HEK293T (cell line): Measurements from ENCODE around the gene ZNF681.

ENCODE experiments used
- BHLHE40 ChIP-seq: fragments of 450-650 bp; IDR thresholded peaks from 2 replicates; pipeline ENCODE4 v1.6.1; 2016; ENCODE audit warnings: mild to moderate bottlenecking, moderate library complexity, borderline replicate concordance
- CTBP1 ChIP-seq: fragments of 450-650 bp; IDR thresholded peaks from 2 replicates; pipeline ENCODE4 v1.6.1; 2016; ENCODE audit warnings: borderline replicate concordance
- FOXA1 ChIP-seq: fragments of 450-650 bp; IDR thresholded peaks from 2 replicates; pipeline ENCODE4 v1.6.1; 2016; ENCODE audit warnings: mild to moderate bottlenecking
- FOXK2 ChIP-seq: fragments of 450-650 bp; IDR thresholded peaks from 2 replicates; pipeline ENCODE4 v1.6.1; 2016; ENCODE audit warnings: mild to moderate bottlenecking
- FOXM1 ChIP-seq: fragments of 450-650 bp; IDR thresholded peaks from 2 replicates; pipeline ENCODE4 v1.6.1; 2017; ENCODE audit warnings: mild to moderate bottlenecking, borderline replicate concordance
- HDGF ChIP-seq: fragments of 450-650 bp; IDR thresholded peaks from 2 replicates; pipeline ENCODE4 v1.6.1; 2017; ENCODE audit warnings: antibody characterized with exemption, borderline replicate concordance
- L3MBTL2 ChIP-seq: fragments of 450-650 bp; conservative IDR thresholded peaks from 2 replicates; pipeline ENCODE4 v1.6.1; 2016; ENCODE audit warnings: mild to moderate bottlenecking
- LEF1 ChIP-seq: fragments of 450-650 bp; IDR thresholded peaks from 2 replicates; pipeline ENCODE4 v1.6.1; 2017; ENCODE audit warnings: mild to moderate bottlenecking, borderline replicate concordance
- PKNOX1 ChIP-seq: fragments of 450-650 bp; IDR thresholded peaks from 2 replicates; pipeline ENCODE4 v1.6.1; 2016
- SP1 ChIP-seq: fragments of 450-650 bp; IDR thresholded peaks from 2 replicates; pipeline ENCODE4 v1.6.1; 2017
- SUZ12 ChIP-seq: fragments of 450-650 bp; IDR thresholded peaks from 2 replicates; pipeline ENCODE4 v1.6.1; 2016; ENCODE audit warnings: mild to moderate bottlenecking
- TARDBP ChIP-seq: fragments of 450-650 bp; IDR thresholded peaks from 2 replicates; pipeline ENCODE4 v1.6.1; 2016
- ZNF384 ChIP-seq: fragments of 450-650 bp; IDR thresholded peaks from 2 replicates; pipeline ENCODE4 v1.6.1; 2016

- TF ChIP-seq FOXA1 (no peak), ZNF384 (no peak), SP1 (no peak), FOXK2 (no peak), PKNOX1 (no peak), BHLHE40 (no peak), CTBP1 (no peak), HDGF (no peak), L3MBTL2 (no peak), LEF1 (no peak), SUZ12 (no peak), TARDBP (no peak), FOXM1 (no peak)
Measured at GRCh38 chr19:23790641-23791488, 32.2 kb upstream of the ZNF681 start.
